NK-92 (cell line): ENCODE data around the gene RLF.

Source experiments
- DNase-seq: peaks from one replicate; lab custom pipeline; 2025; ENCODE audit not compliant: unreplicated experiment; lab: John Stamatoyannopoulos, UW

The RLF gene

GRCh38 chr1:40267767-40268187 is 106.6 kb downstream of the RLF start:
- no peak for DNase-seq

GRCh38 chr1:40268211-40268610 is 107.0 kb downstream of the RLF start:
- DNase-seq = no peak

- DNase-seq = no peak
Observed at GRCh38 chr1:40270152-40270834, 109.1 kb downstream of the RLF start.

DNA sequence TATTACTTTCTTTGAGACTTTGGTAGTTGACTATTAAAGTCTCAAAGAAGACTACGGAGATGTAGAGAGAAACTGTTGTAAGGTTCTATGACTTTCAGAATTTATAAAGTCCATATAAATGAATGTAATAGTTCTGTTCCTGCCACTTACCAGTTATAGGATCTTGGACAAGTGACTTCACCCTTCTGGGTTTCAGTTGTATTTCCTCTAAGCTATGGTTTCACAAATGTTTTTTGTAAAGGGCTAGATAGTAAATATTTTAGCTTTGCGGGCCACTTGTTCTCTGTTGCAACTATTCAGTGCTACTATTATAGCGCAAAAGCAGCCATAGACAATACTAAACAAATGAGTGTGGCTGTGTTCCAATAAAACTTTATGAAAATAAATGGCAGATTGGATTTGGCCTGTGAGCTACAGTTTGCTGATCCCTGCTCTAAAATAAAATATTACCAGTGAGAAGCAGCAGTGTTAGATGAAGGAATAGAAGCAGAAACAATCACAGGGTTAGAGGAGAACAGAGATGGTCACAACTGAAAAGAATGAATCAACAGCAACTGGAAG is 111.5 kb downstream of the RLF start:
- DNase-seq = no peak

DNA sequence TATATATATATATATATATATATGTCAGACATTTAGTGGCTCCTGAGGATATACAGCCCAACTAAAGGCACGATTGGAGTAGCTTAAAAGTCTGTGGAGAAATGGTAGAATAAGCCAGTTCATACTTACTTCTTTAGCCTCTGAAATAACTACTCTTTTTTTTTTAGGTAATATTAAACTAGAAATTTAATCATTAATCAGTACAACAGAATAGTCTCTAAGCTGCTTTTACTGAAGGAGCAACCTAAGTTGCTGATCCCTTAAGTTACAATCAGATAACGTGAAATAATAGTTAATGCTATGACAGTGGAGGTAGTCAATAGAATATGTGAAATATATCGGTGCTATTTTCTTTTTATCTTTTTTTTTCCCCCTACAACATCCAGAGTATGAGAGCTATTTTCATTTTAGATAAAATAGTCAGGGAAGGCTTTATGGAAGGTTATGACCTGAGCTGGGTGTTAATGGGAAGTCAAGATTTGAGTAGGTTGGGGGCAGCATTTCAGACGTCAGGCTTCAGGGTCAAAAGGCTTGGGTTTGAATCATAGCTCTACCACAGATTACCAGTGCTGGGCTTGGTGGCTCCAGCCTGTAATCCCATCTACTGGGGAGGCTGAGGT is 112.5 kb downstream of the RLF start:
- DNase-seq = no peak

DNA sequence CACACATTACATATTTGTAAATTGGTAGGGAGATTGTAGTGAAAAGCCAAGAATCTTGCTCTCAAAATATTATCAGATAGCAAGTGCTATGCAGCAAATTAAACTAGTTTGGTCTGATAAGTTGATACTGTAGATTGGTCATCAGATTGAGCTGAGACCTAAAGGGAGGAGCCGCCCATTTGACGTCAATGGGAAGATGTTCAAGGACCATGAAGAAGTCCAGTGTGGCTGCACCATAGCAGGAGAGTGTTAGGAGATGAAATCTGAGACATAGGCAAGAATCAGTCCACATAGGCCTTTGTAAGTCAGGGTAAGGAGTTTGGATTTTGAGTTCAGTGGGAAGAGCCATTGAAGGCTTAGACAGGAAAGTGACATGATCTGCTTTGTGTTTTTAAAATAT is 113.1 kb downstream of the RLF start:
- no peak for DNase-seq

DNA sequence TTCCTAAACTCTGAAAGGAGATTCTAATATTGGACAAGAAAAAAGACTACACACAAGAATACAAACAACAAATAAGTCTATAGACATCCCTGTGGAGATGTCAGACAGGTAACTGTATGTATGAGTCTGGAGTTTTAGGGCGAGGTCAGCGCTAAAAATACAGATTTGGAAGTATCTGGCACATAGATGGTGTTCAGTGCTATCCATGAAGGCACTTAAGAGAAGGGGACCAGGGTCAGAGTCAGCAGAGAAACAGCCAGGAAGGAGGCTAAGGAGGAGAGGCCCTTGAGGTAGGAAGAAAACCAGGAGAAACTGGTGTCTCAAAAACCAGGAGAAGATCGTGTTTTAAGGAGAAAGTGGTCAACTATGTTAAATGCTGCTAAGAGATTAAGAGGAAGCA is 114.9 kb downstream of the RLF start:
- DNase-seq = no peak

DNA sequence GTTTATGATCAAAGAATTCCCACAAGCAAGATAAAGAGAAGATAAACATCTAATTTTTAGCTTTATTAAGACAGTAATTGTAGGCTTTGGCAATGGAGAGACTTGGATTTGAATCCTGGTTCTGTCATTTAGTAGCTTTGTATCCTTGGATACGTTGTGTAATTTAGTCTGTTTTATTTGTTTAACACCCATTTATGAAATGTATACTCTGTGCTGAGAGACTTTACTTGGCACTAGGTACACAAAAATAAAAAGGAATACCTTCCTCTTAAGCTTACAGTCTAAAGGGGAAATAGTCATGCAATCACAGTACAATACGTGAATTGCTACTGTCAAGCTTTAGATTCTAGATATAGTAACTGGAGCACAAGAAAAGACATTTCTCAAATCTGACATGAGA is 120.7 kb downstream of the RLF start:
- no peak for DNase-seq
